ENCODE data around the gene PDE3A. TPM values are rescaled to one million over a fixed set of nuclear protein-coding genes. Genes with fewer than 3 reads are reported as not detected.

PDE3A gene
- total RNA-seq, 1 donor from 2014 or later, result 171 TPM

DNA sequence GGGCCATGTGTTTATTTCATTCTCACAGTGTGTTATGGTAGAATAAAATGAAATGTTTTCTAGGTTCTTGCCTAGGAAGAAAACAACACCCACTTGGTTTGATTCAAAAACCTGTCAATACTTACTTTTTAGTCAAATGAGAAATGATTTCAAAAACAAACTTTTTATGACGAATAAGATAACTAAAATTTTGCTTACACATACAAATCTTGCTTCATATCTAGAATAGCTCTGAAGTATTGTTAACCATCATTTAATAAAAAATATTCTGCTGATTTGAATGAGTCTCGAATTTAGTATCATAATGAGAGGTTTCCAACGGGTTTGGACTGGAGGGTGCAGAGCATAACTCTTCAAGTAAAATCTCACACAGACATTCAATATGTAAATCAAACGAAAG lies 350.0 kb downstream of the PDE3A start:
- DNase-seq (no peak), ATAC-seq (no peak)
- intact Hi-C loops (cut with micrococcal nuclease), result no loop called here

DNA sequence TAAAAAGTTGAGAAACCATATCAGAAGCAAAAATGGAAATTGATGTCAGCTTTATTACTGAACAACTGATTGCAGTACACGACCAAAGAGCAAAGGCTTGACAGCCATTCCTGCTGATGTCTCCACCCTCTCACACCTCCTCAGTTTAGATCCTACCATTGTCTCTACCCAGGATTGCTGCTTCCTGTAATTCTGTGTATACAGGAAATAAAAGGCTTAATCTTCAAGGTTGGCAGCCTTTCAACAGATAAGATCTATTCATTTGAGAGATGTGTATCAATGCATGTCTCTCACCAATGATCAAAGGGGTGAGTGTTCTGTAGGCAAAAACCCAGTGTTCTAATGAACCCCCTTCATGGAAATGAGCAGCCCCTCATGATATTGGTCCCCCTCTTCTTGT lies 353.8 kb downstream of the PDE3A start:
- intact Hi-C loops (cut with micrococcal nuclease), result no loop called here
- no peak for ATAC-seq

DNA sequence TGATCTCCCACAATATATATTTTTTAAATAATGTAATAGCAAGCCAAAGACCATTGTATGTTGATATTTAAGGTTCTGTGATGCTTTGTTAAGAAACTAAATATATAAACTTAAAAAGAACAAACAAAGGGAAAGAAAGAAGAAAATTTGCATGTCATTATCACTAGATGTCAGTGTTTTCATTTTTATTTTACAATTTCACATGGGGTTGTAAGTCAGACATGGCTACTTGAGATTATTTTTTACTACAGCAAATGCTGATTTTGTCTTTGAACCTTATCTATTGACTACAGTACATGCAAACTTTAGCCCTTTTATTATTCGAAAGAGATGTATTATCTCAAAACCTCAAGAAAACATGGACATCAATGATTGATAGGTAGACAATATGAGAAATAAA lies 362.9 kb downstream of the PDE3A start:
- intact Hi-C loops (cut with micrococcal nuclease), result no loop called here
- DNase-seq (no peak), ATAC-seq (no peak)

More for the DNA sequence above, 353.8 kb downstream of the PDE3A start:
- no peak for DNase-seq

All from left ventricle myocardium superior (tissue), 1 donor.